SK-N-SH (cell line): ENCODE results near the gene DUSP9. TPM values are rescaled to one million over a fixed set of nuclear protein-coding genes. Genes with fewer than 3 reads are reported as not detected.

Experiments used
- CTCF ChIA-PET: fragments of 300-600, 350-600 bp; formaldehyde crosslinking; extraction: SDS; loops from one replicate; lab custom pipeline; 2021; lab: Yijun Ruan, JAX
- POLR2A ChIA-PET: fragments of 350-600 bp; sonication (Branson Sonifier 250); formaldehyde crosslinking; extraction: SDS; loops from one replicate; lab custom pipeline; 2020; ENCODE audit warnings: antibody characterized with exemption, inconsistent platforms; lab: Yijun Ruan, JAX
- DNase-seq: peaks from one replicate; pipeline ENCODE4 v3.0.0; 2012
- H2AFZ ChIP-seq: fragments of 200-600 bp; sonication (generic); 2 replicates; pipeline ENCODE4 v1.8.1; 2016; ENCODE audit warnings: antibody characterized with exemption, mild to moderate bottlenecking, low read depth
- H3F3A ChIP-seq: fragments of 200-600 bp; sonication (generic); replicated peaks from 2 replicates; pipeline ENCODE3; 2016; ENCODE audit warnings: antibody characterized with exemption, mild to moderate bottlenecking; ENCODE audit not compliant: insufficient read depth
- H3K27ac ChIP-seq, 2 experiments: fragments of 200-500 bp in 1 of 2; fragments of 200-600 bp in 1 of 2; sonication (Bioruptor generic) in 1 of 2; sonication (generic), shearing (Covaris generic) in 1 of 2; 2 replicates each; pipeline versions ENCODE4 v1.5.1 to v1.6.1; 2014 to 2016; ENCODE audit warnings: low read depth in 2 of 2, inconsistent platforms in 1 of 2, low read length in 1 of 2, mild to moderate bottlenecking in 1 of 2, mixed read lengths in 1 of 2
- H3K27me3 ChIP-seq: fragments of 200-600 bp; sonication (generic), shearing (Covaris generic); 2 replicates; pipeline ENCODE4 v1.6.1; 2016; ENCODE audit warnings: mixed run types; ENCODE audit not compliant: insufficient read depth
- H3K36me3 ChIP-seq, 2 experiments: fragments of 200-500 bp in 1 of 2; fragments of 200-600 bp in 1 of 2; sonication (Bioruptor generic) in 1 of 2; sonication (generic) in 1 of 2; replicated peaks in 1 of 2; 2 replicates each; pipeline versions ENCODE3 to v1.5.1; 2014 to 2016; ENCODE audit warnings: low read length in 1 of 2, mild to moderate bottlenecking in 1 of 2; ENCODE audit not compliant: insufficient read depth in 2 of 2, control insufficient read depth in 1 of 2
- H3K4me1 ChIP-seq, 2 experiments: fragments of 200-500 bp in 1 of 2; fragments of 200-600 bp in 1 of 2; sonication (Bioruptor generic) in 1 of 2; sonication (generic), shearing (Covaris generic) in 1 of 2; 2 replicates each; pipeline versions ENCODE4 v1.5.1 to v1.6.1; 2014 to 2016; ENCODE audit warnings: low read depth in 1 of 2, low read length in 1 of 2, mixed run types in 1 of 2; ENCODE audit not compliant: insufficient read depth in 2 of 2, control insufficient read depth in 1 of 2
- H3K4me2 ChIP-seq: fragments of 200-600 bp; sonication (generic), shearing (Covaris generic); 2 replicates; pipeline ENCODE4 v1.6.1; 2017; ENCODE audit warnings: mixed run types
- H3K4me3 ChIP-seq, 2 experiments: fragments of 200-500 bp in 1 of 2; fragments of 200-600 bp in 1 of 2; sonication (Bioruptor generic) in 1 of 2; sonication (generic), shearing (Covaris generic) in 1 of 2; 2 replicates each; pipeline versions ENCODE4 v1.5.1 to v1.8.1; 2014 to 2016; ENCODE audit warnings: low read depth in 2 of 2, inconsistent platforms in 1 of 2, low read length in 1 of 2, mild to moderate bottlenecking in 1 of 2, mixed read lengths in 1 of 2, moderate library complexity in 1 of 2
- H3K79me2 ChIP-seq: fragments of 200-600 bp; sonication (generic); 2 replicates; pipeline ENCODE4 v1.8.1; 2017; ENCODE audit warnings: mild to moderate bottlenecking; ENCODE audit not compliant: insufficient read depth
- H3K9ac ChIP-seq: fragments of 200-600 bp; sonication (generic); 2 replicates; pipeline ENCODE4 v1.6.1; 2017; ENCODE audit warnings: mixed run types
- H3K9me2 ChIP-seq: fragments of 200-600 bp; sonication (generic); 2 replicates; pipeline ENCODE4 v1.6.1; 2017; ENCODE audit warnings: mixed run types
- H3K9me3 ChIP-seq: fragments of 200-600 bp; sonication (generic); 2 replicates; pipeline ENCODE4 v1.6.1; 2017; ENCODE audit warnings: mixed run types, mild to moderate bottlenecking, moderate library complexity
- H4K20me1 ChIP-seq: fragments of 200-600 bp; sonication (generic); 2 replicates; pipeline ENCODE4 v1.6.1; 2017; ENCODE audit warnings: mild to moderate bottlenecking, mixed run types; ENCODE audit not compliant: insufficient read depth
- CHD2 ChIP-seq: fragments of 150-350 bp; IDR thresholded peaks from 2 replicates; pipeline ENCODE4 v1.6.1; 2018; ENCODE audit warnings: low read length; ENCODE audit not compliant: partially characterized antibody
- FOSL2 ChIP-seq: IDR thresholded peaks from 2 replicates; pipeline ENCODE4 v1.4.0; 2012; ENCODE audit warnings: low read depth, mild to moderate bottlenecking, moderate library complexity, borderline replicate concordance
- GATA2 ChIP-seq: sonication (generic); formaldehyde crosslinking; IDR thresholded peaks from 2 replicates; pipeline ENCODE4 v1.5.0; 2020; ENCODE audit warnings: mild to moderate bottlenecking, missing genetic modification reagents
- SIN3A ChIP-seq: IDR thresholded peaks from 2 replicates; pipeline ENCODE4 v1.6.1; 2012; ENCODE audit warnings: low read depth, mild to moderate bottlenecking, low read length, moderate library complexity, borderline replicate concordance
- TCF12 ChIP-seq: IDR thresholded peaks from 2 replicates; pipeline ENCODE4 v1.4.0; 2012
- TEAD4 ChIP-seq: IDR thresholded peaks from 2 replicates; pipeline ENCODE4 v1.4.0; 2012; ENCODE audit warnings: mild to moderate bottlenecking, borderline replicate concordance; ENCODE audit not compliant: insufficient read depth
- WGBS: methylation state at CpG from one replicate; pipeline ENCODE4 v1.1.6; 2017; ENCODE audit warnings: low lambda C conversion rate; 5-methylcytosine and 5-hydroxymethylcytosine counted together
- polyA plus RNA-seq, 3 experiments: library from polyadenylated mRNA; depleted of rRNA; stranded (reverse); fragments of >200 nt; gene quantifications; 2 replicates each; pipeline ENCODE4 v1.2.3, GENCODE V29; 2012
- TF ChIP-seq, protein P1 (sequence below): fragments of 150-350 bp; IDR thresholded peaks from 2 replicates; pipeline ENCODE4 v1.6.1; 2016; ENCODE audit warnings: mild to moderate bottlenecking, low read depth, low read length
- TF ChIP-seq, protein P2 (sequence below): IDR thresholded peaks from 2 replicates; pipeline ENCODE4 v1.6.1; 2012; ENCODE audit warnings: mild to moderate bottlenecking, low read depth, low read length, moderate library complexity
- TF ChIP-seq, protein P3 (sequence below): IDR thresholded peaks from 2 replicates; pipeline ENCODE4 v1.4.0; 2012; ENCODE audit warnings: low read depth, borderline replicate concordance

Gene DUSP9
- polyA plus RNA-seq, 1 of the 3 experiments (the other 2 are of a cell fraction), result 0.05 TPM

DNA sequence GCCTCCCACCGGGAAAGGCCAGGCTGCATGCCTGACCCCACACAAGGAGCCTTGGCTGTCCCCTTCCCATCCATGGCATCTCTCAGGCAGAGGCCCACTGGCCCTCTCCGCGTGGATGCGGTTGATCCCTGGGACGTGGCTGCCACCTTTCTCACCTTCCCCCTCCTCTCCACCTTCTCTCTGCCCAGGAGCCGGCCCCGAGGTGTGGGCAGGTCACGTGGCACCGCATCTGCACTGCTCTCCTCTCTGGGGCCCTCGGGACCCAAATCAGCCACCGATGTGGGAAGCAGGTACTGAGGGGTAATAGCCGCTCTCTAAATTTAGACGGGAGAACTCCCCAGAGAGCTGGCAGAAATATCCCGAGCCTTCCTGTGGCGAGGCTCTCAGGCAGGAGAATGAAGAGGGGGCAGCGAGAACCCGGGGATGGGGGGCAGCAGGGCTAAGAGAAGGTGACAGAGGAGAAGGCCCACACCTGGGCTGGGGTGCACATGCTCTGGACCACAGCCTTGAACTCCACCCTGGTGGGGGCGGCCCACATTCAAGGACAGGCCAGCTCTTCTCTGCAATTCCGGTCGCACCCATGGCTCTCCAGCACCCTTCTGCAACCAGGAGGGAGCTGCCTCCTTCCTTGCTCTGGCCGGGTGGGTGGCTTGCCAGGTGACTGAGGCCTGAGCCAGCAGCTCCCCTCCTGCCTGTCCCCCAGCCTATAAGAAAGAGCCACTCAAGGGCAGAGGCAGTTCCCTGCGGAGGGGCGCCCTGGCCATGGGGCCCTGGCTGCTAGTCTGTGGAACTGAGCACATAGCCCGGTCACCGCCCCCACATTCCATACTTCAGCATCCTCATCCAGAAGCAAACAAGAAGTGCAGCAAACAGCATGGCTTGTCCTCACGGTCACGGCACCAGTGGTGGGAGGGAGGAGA lies 9.6 kb upstream of the DUSP9 start:
- H3K79me2 ChIP-seq, result no peaks in the 10 kb centered on the region
- no peak overlapping the region for H3K27ac ChIP-seq
- ChIA-PET POLR2A (interaction anchor here (0.6 kb wide), 1 partner anchor 20 kb away, joined by 3 read pairs; no protein-coding TSS in a partner anchor), CTCF (interaction anchor here (1.0 to 1.8 kb wide), 7 partner anchors 7 to 83 kb away, joined by 5 to 10 read pairs (median 5); no protein-coding TSS in a partner anchor)
- peaks cover 0 to 22% of the 10 kb centered on the region in 2 experiments; a peak in 1 of 4 replicates for H3K4me1 ChIP-seq
- no peaks in the 10 kb centered on the region for H3F3A ChIP-seq
- no peaks in the 10 kb centered on the region for H3K9me3 ChIP-seq
- no peaks in the 10 kb centered on the region for H3K9me2 ChIP-seq
- H3K4me3 ChIP-seq, result no peak overlapping the region
- no peaks in the 10 kb centered on the region for H3K36me3 ChIP-seq
- no peak overlapping the region for H3K4me2 ChIP-seq
- WGBS, result 34% methylated on average over 14 of the region's 27 CpGs
- peaks cover 50% of the 10 kb centered on the region for H3K27me3 ChIP-seq
- no peak overlapping the region for H3K9ac ChIP-seq
- no peaks in the 10 kb centered on the region for H4K20me1 ChIP-seq
- peak; percentile 12 for DNase-seq
- no peak overlapping the region for H2AFZ ChIP-seq
- no peak for TF ChIP-seq GATA2
- no peak for TF ChIP-seq SIN3A
- no peak for TF ChIP-seq TCF12
- TF ChIP-seq TEAD4, result no peak
- TF ChIP-seq, protein P1, sequence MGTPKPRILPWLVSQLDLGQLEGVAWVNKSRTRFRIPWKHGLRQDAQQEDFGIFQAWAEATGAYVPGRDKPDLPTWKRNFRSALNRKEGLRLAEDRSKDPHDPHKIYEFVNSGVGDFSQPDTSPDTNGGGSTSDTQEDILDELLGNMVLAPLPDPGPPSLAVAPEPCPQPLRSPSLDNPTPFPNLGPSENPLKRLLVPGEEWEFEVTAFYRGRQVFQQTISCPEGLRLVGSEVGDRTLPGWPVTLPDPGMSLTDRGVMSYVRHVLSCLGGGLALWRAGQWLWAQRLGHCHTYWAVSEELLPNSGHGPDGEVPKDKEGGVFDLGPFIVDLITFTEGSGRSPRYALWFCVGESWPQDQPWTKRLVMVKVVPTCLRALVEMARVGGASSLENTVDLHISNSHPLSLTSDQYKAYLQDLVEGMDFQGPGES, result no peak
- TF ChIP-seq, protein P2, sequence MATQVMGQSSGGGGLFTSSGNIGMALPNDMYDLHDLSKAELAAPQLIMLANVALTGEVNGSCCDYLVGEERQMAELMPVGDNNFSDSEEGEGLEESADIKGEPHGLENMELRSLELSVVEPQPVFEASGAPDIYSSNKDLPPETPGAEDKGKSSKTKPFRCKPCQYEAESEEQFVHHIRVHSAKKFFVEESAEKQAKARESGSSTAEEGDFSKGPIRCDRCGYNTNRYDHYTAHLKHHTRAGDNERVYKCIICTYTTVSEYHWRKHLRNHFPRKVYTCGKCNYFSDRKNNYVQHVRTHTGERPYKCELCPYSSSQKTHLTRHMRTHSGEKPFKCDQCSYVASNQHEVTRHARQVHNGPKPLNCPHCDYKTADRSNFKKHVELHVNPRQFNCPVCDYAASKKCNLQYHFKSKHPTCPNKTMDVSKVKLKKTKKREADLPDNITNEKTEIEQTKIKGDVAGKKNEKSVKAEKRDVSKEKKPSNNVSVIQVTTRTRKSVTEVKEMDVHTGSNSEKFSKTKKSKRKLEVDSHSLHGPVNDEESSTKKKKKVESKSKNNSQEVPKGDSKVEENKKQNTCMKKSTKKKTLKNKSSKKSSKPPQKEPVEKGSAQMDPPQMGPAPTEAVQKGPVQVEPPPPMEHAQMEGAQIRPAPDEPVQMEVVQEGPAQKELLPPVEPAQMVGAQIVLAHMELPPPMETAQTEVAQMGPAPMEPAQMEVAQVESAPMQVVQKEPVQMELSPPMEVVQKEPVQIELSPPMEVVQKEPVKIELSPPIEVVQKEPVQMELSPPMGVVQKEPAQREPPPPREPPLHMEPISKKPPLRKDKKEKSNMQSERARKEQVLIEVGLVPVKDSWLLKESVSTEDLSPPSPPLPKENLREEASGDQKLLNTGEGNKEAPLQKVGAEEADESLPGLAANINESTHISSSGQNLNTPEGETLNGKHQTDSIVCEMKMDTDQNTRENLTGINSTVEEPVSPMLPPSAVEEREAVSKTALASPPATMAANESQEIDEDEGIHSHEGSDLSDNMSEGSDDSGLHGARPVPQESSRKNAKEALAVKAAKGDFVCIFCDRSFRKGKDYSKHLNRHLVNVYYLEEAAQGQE, result no peak
- TF ChIP-seq, protein P3, sequence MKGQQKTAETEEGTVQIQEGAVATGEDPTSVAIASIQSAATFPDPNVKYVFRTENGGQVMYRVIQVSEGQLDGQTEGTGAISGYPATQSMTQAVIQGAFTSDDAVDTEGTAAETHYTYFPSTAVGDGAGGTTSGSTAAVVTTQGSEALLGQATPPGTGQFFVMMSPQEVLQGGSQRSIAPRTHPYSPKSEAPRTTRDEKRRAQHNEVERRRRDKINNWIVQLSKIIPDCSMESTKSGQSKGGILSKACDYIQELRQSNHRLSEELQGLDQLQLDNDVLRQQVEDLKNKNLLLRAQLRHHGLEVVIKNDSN, result no peak
- no peak for TF ChIP-seq CHD2
- no peak for TF ChIP-seq FOSL2
